Measurements from ENCODE around the gene AGFG2. TPM values are rescaled to one million over a fixed set of nuclear protein-coding genes. Genes with fewer than 3 reads are reported as not detected.
"Not testable (repeated sequence)": the region's sequence is repeated elsewhere in the genome, so short reads cannot be mapped to it uniquely, and the experiment has no call there.

The AGFG2 gene
- total RNA-seq, 4 donors from 2014 or later: 47.1 to 62.7 (median 58.6) TPM

DNA sequence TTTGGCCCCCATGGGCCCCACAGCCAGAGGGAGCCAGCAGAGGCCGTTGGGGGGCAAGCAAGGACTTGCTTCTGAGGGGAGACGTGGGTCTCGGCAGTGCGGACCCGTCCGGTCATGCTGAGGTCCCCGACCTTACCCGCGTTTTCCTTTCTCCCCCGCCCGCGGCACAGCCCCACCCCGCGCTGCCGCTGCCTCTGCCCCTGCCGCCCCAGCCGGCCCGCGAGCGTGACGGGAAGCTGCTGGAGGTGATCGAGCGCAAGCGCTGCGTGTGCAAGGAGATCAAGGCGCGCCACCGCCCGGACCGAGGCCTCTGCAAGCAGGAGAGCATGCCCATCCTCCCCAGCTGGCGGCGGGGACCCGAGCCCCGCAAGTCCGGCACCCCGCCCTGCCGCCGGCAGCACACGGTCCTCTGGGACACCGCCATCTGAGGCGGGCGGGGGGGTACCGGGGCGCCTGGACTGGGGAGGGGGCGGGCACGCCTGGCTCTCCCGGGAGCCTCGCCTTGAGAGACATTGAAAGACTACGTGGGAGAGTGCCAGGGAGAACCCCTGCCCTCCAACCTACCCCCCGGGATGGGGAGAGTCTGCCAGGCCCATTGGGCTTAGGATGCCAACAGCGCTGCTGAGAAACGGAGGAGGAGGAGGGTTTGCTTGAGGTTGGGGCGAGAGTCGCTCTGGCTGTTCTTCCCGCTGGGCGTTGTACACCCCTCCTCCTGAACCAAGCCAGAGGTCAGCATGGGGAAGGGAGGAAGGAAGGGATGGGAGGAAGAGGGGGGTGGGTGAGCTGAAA, 45.3 kb upstream of the AGFG2 start:
- H3K4me3 ChIP-seq (ENCODE audit: low read depth, poor library complexity, severe bottlenecking): no peak overlapping the region
- WGBS, 2 donors: 7 to 35% methylated on average over 16 to 33 of the region's 56 CpGs
- TF ChIP-seq POLR2A (IDR thresholded peaks at IDR 0.05): no peak
- TF ChIP-seq, protein P1, sequence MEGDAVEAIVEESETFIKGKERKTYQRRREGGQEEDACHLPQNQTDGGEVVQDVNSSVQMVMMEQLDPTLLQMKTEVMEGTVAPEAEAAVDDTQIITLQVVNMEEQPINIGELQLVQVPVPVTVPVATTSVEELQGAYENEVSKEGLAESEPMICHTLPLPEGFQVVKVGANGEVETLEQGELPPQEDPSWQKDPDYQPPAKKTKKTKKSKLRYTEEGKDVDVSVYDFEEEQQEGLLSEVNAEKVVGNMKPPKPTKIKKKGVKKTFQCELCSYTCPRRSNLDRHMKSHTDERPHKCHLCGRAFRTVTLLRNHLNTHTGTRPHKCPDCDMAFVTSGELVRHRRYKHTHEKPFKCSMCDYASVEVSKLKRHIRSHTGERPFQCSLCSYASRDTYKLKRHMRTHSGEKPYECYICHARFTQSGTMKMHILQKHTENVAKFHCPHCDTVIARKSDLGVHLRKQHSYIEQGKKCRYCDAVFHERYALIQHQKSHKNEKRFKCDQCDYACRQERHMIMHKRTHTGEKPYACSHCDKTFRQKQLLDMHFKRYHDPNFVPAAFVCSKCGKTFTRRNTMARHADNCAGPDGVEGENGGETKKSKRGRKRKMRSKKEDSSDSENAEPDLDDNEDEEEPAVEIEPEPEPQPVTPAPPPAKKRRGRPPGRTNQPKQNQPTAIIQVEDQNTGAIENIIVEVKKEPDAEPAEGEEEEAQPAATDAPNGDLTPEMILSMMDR (IDR thresholded peaks at IDR 0.05): no peak
- intact Hi-C loops (cut with DNase I; ENCODE audit: low total_unique reads): no loop called here
- DNase-seq (ENCODE audit: low spot score in 2 of 2): peak in 1 of 2 donors; percentile 91

DNA sequence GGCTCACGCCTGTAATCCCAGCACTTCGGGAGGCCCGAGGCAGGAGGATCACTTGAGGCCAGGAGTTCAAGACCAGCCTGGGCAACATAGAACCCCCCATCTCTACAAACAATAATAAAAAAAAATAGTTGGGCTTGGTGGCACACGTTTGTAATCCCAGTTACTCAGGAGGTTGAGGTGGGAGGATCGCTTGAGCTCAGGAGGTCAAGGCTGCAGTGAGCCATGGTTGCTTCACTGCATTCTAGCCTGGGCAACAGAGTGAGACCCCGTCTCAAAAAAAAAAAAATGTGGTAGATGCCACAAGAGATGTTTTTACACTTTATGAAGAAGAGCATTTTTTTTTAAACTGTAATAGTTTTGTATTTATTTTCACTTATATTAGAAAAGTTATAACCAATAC, 42.5 kb upstream of the AGFG2 start:
- intact Hi-C loops (cut with DNase I; ENCODE audit: low total_unique reads): no loop called here
- DNase-seq (ENCODE audit: low spot score in 2 of 2): no peak
- TF ChIP-seq, protein P1 (IDR thresholded peaks at IDR 0.05): no peak
- no peak for TF ChIP-seq POLR2A (IDR thresholded peaks at IDR 0.05)
- WGBS, 2 donors: 85 to 87% methylated on average over 6 of the region's 6 CpGs
- H3K4me3 ChIP-seq (ENCODE audit: low read depth, poor library complexity, severe bottlenecking): no peak overlapping the region

DNA sequence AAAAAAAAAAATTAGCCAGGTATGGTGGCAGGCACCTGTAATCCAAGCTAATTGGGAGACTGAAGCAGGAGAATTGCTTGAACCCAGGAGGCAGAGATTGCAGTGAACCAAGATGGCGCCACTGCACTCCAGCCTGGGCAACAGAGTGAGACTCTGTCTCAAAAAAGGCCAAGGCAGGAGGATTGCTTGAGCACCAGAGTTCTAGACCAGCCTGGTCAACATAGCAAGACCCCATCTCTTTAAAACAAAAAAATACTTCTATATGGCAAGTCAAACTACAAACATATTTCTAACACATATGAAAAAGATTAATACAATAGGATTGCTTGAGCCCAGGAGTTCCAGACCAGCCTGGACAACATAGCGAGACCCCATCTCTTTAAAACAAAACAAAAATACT, 38.3 kb upstream of the AGFG2 start:
- 96 to 99% methylated on average over 2 of the region's 2 CpGs for WGBS, 2 donors
- intact Hi-C loops (cut with DNase I; ENCODE audit: low total_unique reads); H3K4me3 ChIP-seq (ENCODE audit: low read depth, poor library complexity, severe bottlenecking); DNase-seq (ENCODE audit: low spot score in 2 of 2): not testable (repeated sequence)

DNA sequence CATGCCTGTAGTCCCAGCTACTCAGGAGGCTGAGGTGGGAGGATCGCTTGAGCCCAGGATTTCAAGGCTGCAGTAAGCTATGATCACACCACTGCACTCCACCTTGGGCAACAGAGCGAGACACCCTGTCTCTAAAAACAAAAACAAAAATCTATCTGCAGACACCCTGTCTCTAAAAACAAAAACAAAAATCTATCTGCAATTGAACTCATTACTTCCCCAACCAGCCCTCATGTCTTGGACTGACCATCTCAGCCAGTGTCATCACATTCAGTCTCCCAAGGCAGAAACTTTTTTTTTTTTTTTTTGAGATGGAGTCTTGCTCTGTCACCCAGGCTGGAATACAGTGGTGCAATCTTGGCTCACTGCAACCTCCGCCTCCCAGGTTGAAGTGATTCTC, 35.0 kb upstream of the AGFG2 start:
- H3K4me3 ChIP-seq (ENCODE audit: low read depth, poor library complexity, severe bottlenecking); intact Hi-C loops (cut with DNase I; ENCODE audit: low total_unique reads); DNase-seq (ENCODE audit: low spot score in 2 of 2): not testable (repeated sequence)
- WGBS, 2 donors: 89 to 95% methylated on average over 3 of the region's 3 CpGs

DNA sequence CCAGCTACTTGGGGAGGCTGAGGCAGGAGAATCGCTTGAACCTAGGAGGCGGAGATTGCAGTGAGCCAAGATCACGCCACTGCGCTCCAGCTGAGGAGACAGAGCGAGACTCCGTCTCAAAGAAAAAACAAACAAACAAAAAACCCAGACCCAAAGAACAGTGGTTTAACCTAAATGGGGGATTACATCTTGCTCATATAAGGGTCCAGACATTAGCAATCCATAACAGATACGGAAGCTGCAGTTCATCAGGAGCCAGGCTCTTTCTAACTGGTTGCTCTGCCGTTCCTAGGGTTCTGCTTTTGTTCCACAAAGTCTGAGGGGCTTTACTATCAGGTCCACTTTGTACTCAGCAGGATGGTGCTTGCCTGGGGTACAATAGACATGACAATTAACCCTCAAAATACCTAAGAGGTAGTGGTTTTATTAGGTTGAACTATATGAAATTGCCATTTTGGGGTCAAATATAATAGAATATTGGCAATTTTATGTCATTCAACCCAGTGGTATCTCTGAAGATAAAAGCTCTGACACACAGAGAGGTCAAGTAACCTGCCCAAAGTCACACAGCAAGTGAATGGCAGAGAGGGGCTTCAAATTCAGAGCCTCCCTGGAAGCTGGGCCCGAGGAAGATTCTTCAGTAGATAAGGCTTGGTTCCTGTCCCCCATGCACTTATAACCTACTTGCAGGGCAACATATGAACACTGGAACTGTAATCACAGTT, 34.0 kb upstream of the AGFG2 start:
- no peak overlapping the region for H3K4me3 ChIP-seq (ENCODE audit: low read depth, poor library complexity, severe bottlenecking)
- 92 to 95% methylated on average over 9 of the region's 9 CpGs for WGBS, 2 donors
- TF ChIP-seq, protein P1 (IDR thresholded peaks at IDR 0.05): no peak
- no peak for TF ChIP-seq POLR2A (IDR thresholded peaks at IDR 0.05)
- DNase-seq (ENCODE audit: low spot score in 2 of 2): no peak
- intact Hi-C loops (cut with DNase I; ENCODE audit: low total_unique reads): no loop called here

DNA sequence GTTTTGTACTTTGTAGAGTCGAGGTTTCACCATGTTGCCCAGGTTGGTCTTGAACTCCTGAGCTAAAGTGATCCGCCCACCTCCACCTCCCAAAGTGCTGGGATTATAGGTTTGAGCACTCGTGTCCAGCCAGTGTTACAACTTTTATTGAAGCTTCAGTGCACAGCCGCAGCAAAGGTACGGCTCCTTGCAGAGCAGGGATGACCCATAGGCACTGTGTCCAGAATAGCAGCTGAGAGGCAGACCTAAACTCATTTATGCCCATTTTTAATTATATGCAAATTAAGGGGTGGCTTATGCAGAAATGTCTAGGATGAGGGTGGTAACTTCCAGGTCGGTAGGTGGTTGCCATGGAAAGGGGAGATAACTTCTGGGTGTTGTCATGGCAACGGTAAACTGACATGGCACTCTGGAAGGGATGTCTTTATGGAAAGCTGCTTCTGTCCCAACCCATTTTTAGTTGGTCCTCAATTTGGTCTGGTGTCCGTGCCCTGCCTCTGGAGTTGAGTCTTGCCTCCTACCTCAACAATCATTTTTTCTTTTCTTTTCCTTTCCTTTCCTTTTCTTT, 32.6 kb upstream of the AGFG2 start:
- WGBS, 2 donors: 71 to 75% methylated on average over 8 of the region's 8 CpGs
- H3K4me3 ChIP-seq (ENCODE audit: low read depth, poor library complexity, severe bottlenecking): no peak overlapping the region
- DNase-seq (ENCODE audit: low spot score in 2 of 2): no peak
- intact Hi-C loops (cut with DNase I; ENCODE audit: low total_unique reads): no loop called here
- TF ChIP-seq, protein P1 (IDR thresholded peaks at IDR 0.05): no peak
- no peak for TF ChIP-seq POLR2A (IDR thresholded peaks at IDR 0.05)

Measured in lower leg skin (tissue), 4 donors.